HEK293 (cell line): Measurements from ENCODE around the gene ENHO.

Experiments used
- GLI4 ChIP-seq: fragments of 450-650 bp; formaldehyde crosslinking; IDR thresholded peaks from 2 replicates; pipeline ENCODE4 v1.5.1; 2016; ENCODE audit warnings: missing biosample characterization, missing genetic modification characterization
- SALL2 ChIP-seq: fragments of 450-650 bp; formaldehyde crosslinking; IDR thresholded peaks from 2 replicates; pipeline ENCODE4 v1.5.0; 2017; ENCODE audit warnings: missing biosample characterization, mild to moderate bottlenecking, missing genetic modification characterization, borderline replicate concordance
- ZEB2 ChIP-seq: fragments of 450-650 bp; formaldehyde crosslinking; IDR thresholded peaks from 2 replicates; pipeline ENCODE4 v1.5.1; 2016; ENCODE audit warnings: missing biosample characterization, missing genetic modification characterization
- ZNF114 ChIP-seq: fragments of 450-650 bp; formaldehyde crosslinking; IDR thresholded peaks from 2 replicates; pipeline ENCODE4 v1.5.0; 2017; ENCODE audit warnings: missing biosample characterization, missing genetic modification characterization
- ZNF121 ChIP-seq: fragments of 450-650 bp; formaldehyde crosslinking; IDR thresholded peaks from 2 replicates; pipeline ENCODE4 v1.5.1; 2016; ENCODE audit warnings: missing biosample characterization, missing genetic modification characterization
- ZNF184 ChIP-seq: fragments of 450-650 bp; IDR thresholded peaks from 2 replicates; pipeline ENCODE4 v1.5.1; 2018; ENCODE audit warnings: missing biosample characterization, mild to moderate bottlenecking, missing genetic modification characterization
- ZNF623 ChIP-seq: fragments of 450-650 bp; formaldehyde crosslinking; IDR thresholded peaks from 2 replicates; pipeline ENCODE4 v1.5.1; 2016; ENCODE audit warnings: missing biosample characterization, missing genetic modification characterization
- TF ChIP-seq, protein P1 (sequence below): fragments of 450-650 bp; formaldehyde crosslinking; IDR thresholded peaks from 2 replicates; pipeline ENCODE4 v1.5.1; 2016; ENCODE audit warnings: missing biosample characterization, missing genetic modification characterization
- TF ChIP-seq, protein P2 (sequence below): fragments of 450-650 bp; formaldehyde crosslinking; IDR thresholded peaks from 2 replicates; pipeline ENCODE4 v1.5.1; 2016; ENCODE audit warnings: missing biosample characterization, missing genetic modification characterization
- TF ChIP-seq, protein P3 (sequence below): fragments of 450-650 bp; formaldehyde crosslinking; IDR thresholded peaks from 2 replicates; pipeline ENCODE4 v1.5.1; 2016; ENCODE audit warnings: missing biosample characterization, missing genetic modification characterization

DNA sequence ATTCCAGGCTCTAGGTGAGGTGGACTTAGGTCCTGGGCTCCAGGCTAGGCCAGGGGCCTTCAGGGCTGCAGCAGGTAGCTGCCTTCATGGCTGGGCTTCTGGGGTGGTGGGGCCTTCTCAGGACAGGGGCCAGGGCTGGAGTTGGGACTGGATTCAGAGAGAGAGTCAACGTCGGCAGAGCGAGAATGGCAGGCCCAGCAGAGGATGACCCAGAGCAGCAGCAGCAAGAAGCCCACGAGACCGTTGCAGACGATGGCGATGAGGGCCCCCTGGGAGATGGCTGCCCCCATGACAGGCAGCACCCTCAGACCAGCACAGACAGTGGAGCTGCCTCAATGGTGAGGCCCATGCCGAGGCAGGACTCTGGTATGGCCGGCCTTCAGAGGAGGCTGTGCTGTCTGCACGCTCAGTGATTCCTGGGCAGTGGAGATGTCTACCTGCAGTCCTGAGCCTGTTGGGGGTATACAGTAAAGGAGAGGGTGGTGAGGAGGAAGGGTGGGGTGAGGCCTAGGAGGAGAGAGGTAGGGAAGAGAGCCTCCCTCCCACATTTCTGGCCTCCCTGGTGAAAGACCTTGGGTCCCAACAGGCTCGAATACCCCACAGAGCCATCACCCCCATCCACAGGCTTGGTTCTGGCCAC is 1.3 kb downstream of the ENHO start:
- TF ChIP-seq, protein P1, sequence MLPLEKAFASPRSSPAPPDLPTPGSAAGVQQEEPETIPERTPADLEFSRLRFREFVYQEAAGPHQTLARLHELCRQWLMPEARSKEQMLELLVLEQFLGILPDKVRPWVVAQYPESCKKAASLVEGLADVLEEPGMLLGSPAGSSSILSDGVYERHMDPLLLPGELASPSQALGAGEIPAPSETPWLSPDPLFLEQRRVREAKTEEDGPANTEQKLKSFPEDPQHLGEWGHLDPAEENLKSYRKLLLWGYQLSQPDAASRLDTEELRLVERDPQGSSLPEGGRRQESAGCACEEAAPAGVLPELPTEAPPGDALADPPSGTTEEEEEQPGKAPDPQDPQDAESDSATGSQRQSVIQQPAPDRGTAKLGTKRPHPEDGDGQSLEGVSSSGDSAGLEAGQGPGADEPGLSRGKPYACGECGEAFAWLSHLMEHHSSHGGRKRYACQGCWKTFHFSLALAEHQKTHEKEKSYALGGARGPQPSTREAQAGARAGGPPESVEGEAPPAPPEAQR (tag by site-specific recombination): no peak
- no peak for TF ChIP-seq ZNF623
- TF ChIP-seq, protein P2, sequence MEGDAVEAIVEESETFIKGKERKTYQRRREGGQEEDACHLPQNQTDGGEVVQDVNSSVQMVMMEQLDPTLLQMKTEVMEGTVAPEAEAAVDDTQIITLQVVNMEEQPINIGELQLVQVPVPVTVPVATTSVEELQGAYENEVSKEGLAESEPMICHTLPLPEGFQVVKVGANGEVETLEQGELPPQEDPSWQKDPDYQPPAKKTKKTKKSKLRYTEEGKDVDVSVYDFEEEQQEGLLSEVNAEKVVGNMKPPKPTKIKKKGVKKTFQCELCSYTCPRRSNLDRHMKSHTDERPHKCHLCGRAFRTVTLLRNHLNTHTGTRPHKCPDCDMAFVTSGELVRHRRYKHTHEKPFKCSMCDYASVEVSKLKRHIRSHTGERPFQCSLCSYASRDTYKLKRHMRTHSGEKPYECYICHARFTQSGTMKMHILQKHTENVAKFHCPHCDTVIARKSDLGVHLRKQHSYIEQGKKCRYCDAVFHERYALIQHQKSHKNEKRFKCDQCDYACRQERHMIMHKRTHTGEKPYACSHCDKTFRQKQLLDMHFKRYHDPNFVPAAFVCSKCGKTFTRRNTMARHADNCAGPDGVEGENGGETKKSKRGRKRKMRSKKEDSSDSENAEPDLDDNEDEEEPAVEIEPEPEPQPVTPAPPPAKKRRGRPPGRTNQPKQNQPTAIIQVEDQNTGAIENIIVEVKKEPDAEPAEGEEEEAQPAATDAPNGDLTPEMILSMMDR (tag by site-specific recombination): no peak
- TF ChIP-seq, protein P3, sequence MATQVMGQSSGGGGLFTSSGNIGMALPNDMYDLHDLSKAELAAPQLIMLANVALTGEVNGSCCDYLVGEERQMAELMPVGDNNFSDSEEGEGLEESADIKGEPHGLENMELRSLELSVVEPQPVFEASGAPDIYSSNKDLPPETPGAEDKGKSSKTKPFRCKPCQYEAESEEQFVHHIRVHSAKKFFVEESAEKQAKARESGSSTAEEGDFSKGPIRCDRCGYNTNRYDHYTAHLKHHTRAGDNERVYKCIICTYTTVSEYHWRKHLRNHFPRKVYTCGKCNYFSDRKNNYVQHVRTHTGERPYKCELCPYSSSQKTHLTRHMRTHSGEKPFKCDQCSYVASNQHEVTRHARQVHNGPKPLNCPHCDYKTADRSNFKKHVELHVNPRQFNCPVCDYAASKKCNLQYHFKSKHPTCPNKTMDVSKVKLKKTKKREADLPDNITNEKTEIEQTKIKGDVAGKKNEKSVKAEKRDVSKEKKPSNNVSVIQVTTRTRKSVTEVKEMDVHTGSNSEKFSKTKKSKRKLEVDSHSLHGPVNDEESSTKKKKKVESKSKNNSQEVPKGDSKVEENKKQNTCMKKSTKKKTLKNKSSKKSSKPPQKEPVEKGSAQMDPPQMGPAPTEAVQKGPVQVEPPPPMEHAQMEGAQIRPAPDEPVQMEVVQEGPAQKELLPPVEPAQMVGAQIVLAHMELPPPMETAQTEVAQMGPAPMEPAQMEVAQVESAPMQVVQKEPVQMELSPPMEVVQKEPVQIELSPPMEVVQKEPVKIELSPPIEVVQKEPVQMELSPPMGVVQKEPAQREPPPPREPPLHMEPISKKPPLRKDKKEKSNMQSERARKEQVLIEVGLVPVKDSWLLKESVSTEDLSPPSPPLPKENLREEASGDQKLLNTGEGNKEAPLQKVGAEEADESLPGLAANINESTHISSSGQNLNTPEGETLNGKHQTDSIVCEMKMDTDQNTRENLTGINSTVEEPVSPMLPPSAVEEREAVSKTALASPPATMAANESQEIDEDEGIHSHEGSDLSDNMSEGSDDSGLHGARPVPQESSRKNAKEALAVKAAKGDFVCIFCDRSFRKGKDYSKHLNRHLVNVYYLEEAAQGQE (tag by site-specific recombination): no peak
- TF ChIP-seq ZNF114: no peak
- TF ChIP-seq ZNF121 (tag by site-specific recombination): no peak
- TF ChIP-seq ZEB2: no peak
- no peak for TF ChIP-seq GLI4 (tag by site-specific recombination)
- no peak for TF ChIP-seq SALL2 (tag by site-specific recombination)
- no peak for TF ChIP-seq ZNF184 (tag by site-specific recombination)
